GM13977 (cell line): ENCODE measurements around the gene ZNF474.

Experiments
- DNase-seq: peaks from one replicate; pipeline ENCODE4 v3.0.0; 2012; ENCODE audit warnings: low spot score
- CTCF ChIP-seq: IDR thresholded peaks from 2 replicates; pipeline ENCODE4 v1.5.1; 2012; ENCODE audit warnings: mild to moderate bottlenecking, control low read depth; ENCODE audit not compliant: insufficient read depth; ENCODE audit errors: extremely low read depth, missing control alignments
- in situ Hi-C: fragments of 300-500 bp; cut with MboI; formaldehyde crosslinking; loops from one replicate; pipeline ENCODE4 v1.12.0; 2022; ENCODE audit warnings: low sequenced_read_pairs, low pct_unique_long_range_greater_than_20kb, mixed read lengths, inconsistent platforms; ENCODE audit not compliant: unreplicated experiment

The ZNF474 gene

GRCh38 chr5:122182491-122182921 lies 53.2 kb downstream of the ZNF474 start:
- in situ Hi-C loops = no loop called here

GRCh38 chr5:122183098-122183787 lies 53.9 kb downstream of the ZNF474 start:
- in situ Hi-C loops = no loop called here
- no peak for TF ChIP-seq CTCF
- DNase-seq = no peak

More at GRCh38 chr5:122182491-122182921, 53.2 kb downstream of the ZNF474 start:
- TF ChIP-seq CTCF = no peak
- no peak for DNase-seq

GRCh38 chr5:122183788-122184170 lies 54.4 kb downstream of the ZNF474 start:
- no peak for DNase-seq
- no peak for TF ChIP-seq CTCF

GRCh38 chr5:122184676-122185255 lies 55.4 kb downstream of the ZNF474 start:
- no peak for TF ChIP-seq CTCF
- in situ Hi-C loops = no loop called here
- no peak for DNase-seq

More at GRCh38 chr5:122183788-122184170, 54.4 kb downstream of the ZNF474 start:
- in situ Hi-C loops = no loop called here

GRCh38 chr5:122187426-122187825 lies 58.1 kb downstream of the ZNF474 start:
- in situ Hi-C loops = no loop called here
- TF ChIP-seq CTCF = no peak
- DNase-seq = no peak

GRCh38 chr5:122190156-122190555 lies 60.8 kb downstream of the ZNF474 start:
- no peak for TF ChIP-seq CTCF
- no peak for DNase-seq
- in situ Hi-C loops = loop anchor here (10.0 kb wide), 1 partner anchor 225 kb away; no protein-coding TSS in a partner anchor
